ENCODE data around the gene SURF1. TPM values are rescaled to one million over a fixed set of nuclear protein-coding genes. Genes with fewer than 3 reads are reported as not detected.

Gene SURF1
- polyA plus RNA-seq, 3 donors = 60.5 to 140 (median 98.4) TPM

DNA sequence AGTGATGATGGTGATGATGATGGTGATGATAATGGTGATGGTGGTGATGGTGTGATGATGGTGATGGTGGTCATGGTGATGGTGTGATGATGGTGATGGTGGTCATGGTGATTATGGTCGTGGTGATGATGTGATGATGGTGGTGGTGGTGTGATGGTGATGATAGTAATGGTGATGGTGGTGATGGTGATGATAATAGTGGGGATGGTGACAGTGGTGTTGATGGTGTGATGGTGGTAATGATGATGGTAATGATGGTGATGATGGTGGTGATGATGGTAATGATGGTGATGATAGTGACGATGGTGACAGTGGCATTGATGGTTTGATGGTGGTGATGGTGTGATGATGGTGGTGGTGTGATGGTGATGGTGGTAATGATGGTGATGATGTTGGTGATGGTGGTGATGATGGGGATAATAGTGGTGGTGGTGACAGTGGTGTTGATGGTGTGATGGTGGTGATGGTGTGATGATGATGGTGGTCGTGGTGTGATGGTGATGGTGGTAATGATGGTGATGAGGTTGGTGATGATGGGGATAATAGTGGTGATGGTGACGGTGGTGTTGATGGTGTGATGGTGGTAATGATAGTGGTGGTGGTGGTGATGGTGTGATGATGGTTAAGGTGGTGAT is 26.3 kb upstream of the SURF1 start:
- 96% methylated on average over 4 of the region's 4 CpGs for WGBS (ENCODE audit: insufficient coverage)
- Histone ChIP-seq H3K4me1 (ENCODE audit: control insufficient read depth in 1 of 2, insufficient read depth in 2 of 2, low read length in 2 of 2) (peaks cover 0 to 5% of the 10 kb centered on the region in 2 donors), H3K27me3 (ENCODE audit: control insufficient read depth in 2 of 2, insufficient read depth in 2 of 2, low read length in 2 of 2) (no peaks in the 10 kb centered on the region), H3K27ac (ENCODE audit: low read depth in 1 of 2, low read length in 2 of 2) (no peak overlapping the region), H3K36me3 (replicated peaks in 1 of 2; ENCODE audit: control insufficient read depth in 1 of 2, insufficient read depth in 2 of 2, low read length in 2 of 2) (no peaks in the 10 kb centered on the region), H3K4me3 (replicated peaks in 1 of 3; ENCODE audit: low read depth in 2 of 3, low read length in 3 of 3) (no peak overlapping the region), H2AFZ (ENCODE audit: insufficient read depth, low read depth, low read length, poor library complexity, severe bottlenecking) (no peak overlapping the region), H3K9ac (ENCODE audit: insufficient read depth, low read length, poor library complexity, severe bottlenecking) (no peak overlapping the region), H3K79me2 (ENCODE audit: insufficient read depth, low read length) (no peaks in the 10 kb centered on the region), H4K20me1 (ENCODE audit: insufficient read depth, low read length) (no peaks in the 10 kb centered on the region), H3K4me2 (replicated peaks; ENCODE audit: extremely low read depth, low read length, poor library complexity, severe bottlenecking) (no peak overlapping the region), H3K9me3 (replicated peaks in 1 of 2; ENCODE audit: control insufficient read depth in 1 of 2, insufficient read depth in 1 of 2, low read length in 2 of 2) (no peaks in the 10 kb centered on the region)
- Mint-ChIP-seq H3K4me1 (peaks cover 11% of the 10 kb centered on the region), H3K36me3 (no peaks in the 10 kb centered on the region), H3K27ac (no peak overlapping the region), H3K9me3 (no peaks in the 10 kb centered on the region), H3K4me3 (no peak overlapping the region), H3K27me3 (ENCODE audit: low read depth in 3 of 3) (peaks cover 2 to 5% (median 5%) of the 10 kb centered on the region in 3 donors)
- TF ChIP-seq CTCF (IDR thresholded peaks at IDR 0.05) = no peak
- intact Hi-C loops (cut with micrococcal nuclease) = no loop called here
- no peak for DNase-seq

DNA sequence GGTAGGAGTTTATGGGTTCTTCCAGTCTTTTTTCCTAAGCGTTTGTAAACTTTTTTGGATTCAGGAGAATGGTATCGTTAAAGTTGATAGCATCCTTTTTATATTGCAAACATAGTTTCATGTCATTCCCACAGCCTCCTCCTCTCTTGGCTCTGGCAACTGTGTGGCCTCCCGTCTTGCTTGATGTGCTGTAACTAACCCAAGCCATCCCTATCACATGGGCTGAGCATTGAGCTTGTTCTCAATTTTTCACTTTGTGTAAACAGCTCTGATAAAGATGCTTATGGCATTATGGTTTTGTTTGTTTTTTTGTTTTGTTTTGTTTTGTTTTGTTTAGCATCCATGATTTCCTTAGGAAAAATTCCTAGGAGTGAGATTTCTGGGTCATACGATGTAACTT is 24.4 kb upstream of the SURF1 start:
- no peaks in the 10 kb centered on the region for H3K27me3 ChIP-seq (ENCODE audit: control insufficient read depth in 2 of 2, insufficient read depth in 2 of 2, low read length in 2 of 2)
- no CpG with 5 or more reads among the region's 4 CpGs for WGBS (ENCODE audit: insufficient coverage)

More for the DNA sequence above, 24.4 kb upstream of the SURF1 start:
- Histone ChIP-seq H2AFZ (ENCODE audit: insufficient read depth, low read depth, low read length, poor library complexity, severe bottlenecking) (no peak overlapping the region), H3K9ac (ENCODE audit: insufficient read depth, low read length, poor library complexity, severe bottlenecking) (no peak overlapping the region), H3K4me1 (ENCODE audit: control insufficient read depth in 1 of 2, insufficient read depth in 2 of 2, low read length in 2 of 2) (peaks cover 6 to 14% of the 10 kb centered on the region in 2 donors), H3K36me3 (replicated peaks in 1 of 2; ENCODE audit: control insufficient read depth in 1 of 2, insufficient read depth in 2 of 2, low read length in 2 of 2) (no peaks in the 10 kb centered on the region), H3K4me3 (replicated peaks in 1 of 3; ENCODE audit: low read depth in 2 of 3, low read length in 3 of 3) (no peak overlapping the region), H3K9me3 (replicated peaks in 1 of 2; ENCODE audit: control insufficient read depth in 1 of 2, insufficient read depth in 1 of 2, low read length in 2 of 2) (no peaks in the 10 kb centered on the region), H3K27ac (ENCODE audit: low read depth in 1 of 2, low read length in 2 of 2) (no peak overlapping the region), H3K4me2 (replicated peaks; ENCODE audit: extremely low read depth, low read length, poor library complexity, severe bottlenecking) (no peak overlapping the region), H4K20me1 (ENCODE audit: insufficient read depth, low read length) (no peaks in the 10 kb centered on the region), H3K79me2 (ENCODE audit: insufficient read depth, low read length) (peaks cover under 1% of the 10 kb centered on the region)
- peaks cover 2 to 5% (median 3%) of the 10 kb centered on the region in 3 donors for H3K27me3 Mint-ChIP-seq (ENCODE audit: low read depth in 3 of 3)
- no peak for TF ChIP-seq CTCF (IDR thresholded peaks at IDR 0.05)
- no peak overlapping the region for H3K4me3 Mint-ChIP-seq
- DNase-seq = no peak
- H3K9me3 Mint-ChIP-seq = no peaks in the 10 kb centered on the region
- no peak overlapping the region for H3K27ac Mint-ChIP-seq
- no peaks in the 10 kb centered on the region for H3K36me3 Mint-ChIP-seq
- intact Hi-C loops (cut with micrococcal nuclease) = no loop called here
- H3K4me1 Mint-ChIP-seq = peaks cover 18% of the 10 kb centered on the region

Measured in CD14-positive monocyte (primary cell).